ENCODE data around the gene SPPL2C.

SPPL2C gene

GRCh38 chr17:45841883-45842525, 2.7 kb upstream of the SPPL2C start:
- H3K4me3 ChIP-seq (ENCODE audit: low read depth, low read length): no peak overlapping the region
- no peak for DNase-seq (ENCODE audit: low read depth)
- no peak for TF ChIP-seq CTCF (IDR thresholded peaks at IDR 0.05; ENCODE audit: low read depth, low read length, missing control alignments)

GRCh38 chr17:45843722-45844121, 959 bp upstream of the SPPL2C start:
- no peak for TF ChIP-seq CTCF (IDR thresholded peaks at IDR 0.05; ENCODE audit: low read depth, low read length, missing control alignments)
- no peak overlapping the region for H3K4me3 ChIP-seq (ENCODE audit: low read depth, low read length)
- DNase-seq (ENCODE audit: low read depth): no peak

GRCh38 chr17:45845376-45846185, 900 bp downstream of the SPPL2C start:
- no peak overlapping the region for H3K4me3 ChIP-seq (ENCODE audit: low read depth, low read length)
- TF ChIP-seq CTCF (IDR thresholded peaks at IDR 0.05; ENCODE audit: low read depth, low read length, missing control alignments): no peak
- DNase-seq (ENCODE audit: low read depth): no peak

- TF ChIP-seq CTCF (IDR thresholded peaks at IDR 0.05; ENCODE audit: low read depth, low read length, missing control alignments): no peak
These were observed 1.5 kb downstream of the SPPL2C start for GRCh38 chr17:45846223-45846622.

GRCh38 chr17:45846646-45847045, 2.0 kb downstream of the SPPL2C start:
- DNase-seq (ENCODE audit: low read depth): no peak
- H3K4me3 ChIP-seq (ENCODE audit: low read depth, low read length): no peak overlapping the region
- TF ChIP-seq CTCF (IDR thresholded peaks at IDR 0.05; ENCODE audit: low read depth, low read length, missing control alignments): no peak

More at GRCh38 chr17:45846223-45846622, 1.5 kb downstream of the SPPL2C start:
- H3K4me3 ChIP-seq (ENCODE audit: low read depth, low read length): no peak overlapping the region
- DNase-seq (ENCODE audit: low read depth): no peak

GRCh38 chr17:45847101-45847500, 2.4 kb downstream of the SPPL2C start:
- no peak overlapping the region for H3K4me3 ChIP-seq (ENCODE audit: low read depth, low read length)
- no peak for TF ChIP-seq CTCF (IDR thresholded peaks at IDR 0.05; ENCODE audit: low read depth, low read length, missing control alignments)
- DNase-seq (ENCODE audit: low read depth): no peak

Measured in GM12864 (cell line).